SK-N-SH (cell line): Measurements from ENCODE around the gene ZNRD2. TPM values are rescaled to one million over a fixed set of nuclear protein-coding genes. Genes with fewer than 3 reads are reported as not detected.

ENCODE experiments used
- CTCF ChIA-PET: fragments of 300-600, 350-600 bp; formaldehyde crosslinking; extraction: SDS; loops from one replicate; lab custom pipeline; 2021; lab: Yijun Ruan, JAX
- POLR2A ChIA-PET: fragments of 350-600 bp; sonication (Branson Sonifier 250); formaldehyde crosslinking; extraction: SDS; loops from one replicate; lab custom pipeline; 2020; ENCODE audit warnings: antibody characterized with exemption, inconsistent platforms; lab: Yijun Ruan, JAX
- DNase-seq: peaks from one replicate; pipeline ENCODE4 v3.0.0; 2012
- H2AFZ ChIP-seq: fragments of 200-600 bp; sonication (generic); 2 replicates; pipeline ENCODE4 v1.8.1; 2016; ENCODE audit warnings: antibody characterized with exemption, mild to moderate bottlenecking, low read depth
- H3F3A ChIP-seq: fragments of 200-600 bp; sonication (generic); replicated peaks from 2 replicates; pipeline ENCODE3; 2016; ENCODE audit warnings: antibody characterized with exemption, mild to moderate bottlenecking; ENCODE audit not compliant: insufficient read depth
- H3K27ac ChIP-seq, 2 experiments: fragments of 200-500 bp in 1 of 2; fragments of 200-600 bp in 1 of 2; sonication (Bioruptor generic) in 1 of 2; sonication (generic), shearing (Covaris generic) in 1 of 2; 2 replicates each; pipeline versions ENCODE4 v1.5.1 to v1.6.1; 2014 to 2016; ENCODE audit warnings: low read depth in 2 of 2, inconsistent platforms in 1 of 2, low read length in 1 of 2, mild to moderate bottlenecking in 1 of 2, mixed read lengths in 1 of 2
- H3K27me3 ChIP-seq: fragments of 200-600 bp; sonication (generic), shearing (Covaris generic); 2 replicates; pipeline ENCODE4 v1.6.1; 2016; ENCODE audit warnings: mixed run types; ENCODE audit not compliant: insufficient read depth
- H3K36me3 ChIP-seq, 2 experiments: fragments of 200-500 bp in 1 of 2; fragments of 200-600 bp in 1 of 2; sonication (Bioruptor generic) in 1 of 2; sonication (generic) in 1 of 2; replicated peaks in 1 of 2; 2 replicates each; pipeline versions ENCODE3 to v1.5.1; 2014 to 2016; ENCODE audit warnings: low read length in 1 of 2, mild to moderate bottlenecking in 1 of 2; ENCODE audit not compliant: insufficient read depth in 2 of 2, control insufficient read depth in 1 of 2
- H3K4me1 ChIP-seq, 2 experiments: fragments of 200-500 bp in 1 of 2; fragments of 200-600 bp in 1 of 2; sonication (Bioruptor generic) in 1 of 2; sonication (generic), shearing (Covaris generic) in 1 of 2; 2 replicates each; pipeline versions ENCODE4 v1.5.1 to v1.6.1; 2014 to 2016; ENCODE audit warnings: low read depth in 1 of 2, low read length in 1 of 2, mixed run types in 1 of 2; ENCODE audit not compliant: insufficient read depth in 2 of 2, control insufficient read depth in 1 of 2
- H3K4me2 ChIP-seq: fragments of 200-600 bp; sonication (generic), shearing (Covaris generic); 2 replicates; pipeline ENCODE4 v1.6.1; 2017; ENCODE audit warnings: mixed run types
- H3K4me3 ChIP-seq, 2 experiments: fragments of 200-500 bp in 1 of 2; fragments of 200-600 bp in 1 of 2; sonication (Bioruptor generic) in 1 of 2; sonication (generic), shearing (Covaris generic) in 1 of 2; 2 replicates each; pipeline versions ENCODE4 v1.5.1 to v1.8.1; 2014 to 2016; ENCODE audit warnings: low read depth in 2 of 2, inconsistent platforms in 1 of 2, low read length in 1 of 2, mild to moderate bottlenecking in 1 of 2, mixed read lengths in 1 of 2, moderate library complexity in 1 of 2
- H3K79me2 ChIP-seq: fragments of 200-600 bp; sonication (generic); 2 replicates; pipeline ENCODE4 v1.8.1; 2017; ENCODE audit warnings: mild to moderate bottlenecking; ENCODE audit not compliant: insufficient read depth
- H3K9ac ChIP-seq: fragments of 200-600 bp; sonication (generic); 2 replicates; pipeline ENCODE4 v1.6.1; 2017; ENCODE audit warnings: mixed run types
- H3K9me2 ChIP-seq: fragments of 200-600 bp; sonication (generic); 2 replicates; pipeline ENCODE4 v1.6.1; 2017; ENCODE audit warnings: mixed run types
- H3K9me3 ChIP-seq: fragments of 200-600 bp; sonication (generic); 2 replicates; pipeline ENCODE4 v1.6.1; 2017; ENCODE audit warnings: mixed run types, mild to moderate bottlenecking, moderate library complexity
- H4K20me1 ChIP-seq: fragments of 200-600 bp; sonication (generic); 2 replicates; pipeline ENCODE4 v1.6.1; 2017; ENCODE audit warnings: mild to moderate bottlenecking, mixed run types; ENCODE audit not compliant: insufficient read depth
- CHD2 ChIP-seq: fragments of 150-350 bp; IDR thresholded peaks from 2 replicates; pipeline ENCODE4 v1.6.1; 2018; ENCODE audit warnings: low read length; ENCODE audit not compliant: partially characterized antibody
- EZH2phosphoT487 ChIP-seq: fragments of 200-600 bp; sonication (generic); IDR thresholded peaks from 2 replicates; pipeline ENCODE4 v1.6.1; 2017; ENCODE audit warnings: low read depth, mixed run types, mild to moderate bottlenecking, antibody characterized with exemption, moderate library complexity, borderline replicate concordance
- FOSL2 ChIP-seq: IDR thresholded peaks from 2 replicates; pipeline ENCODE4 v1.4.0; 2012; ENCODE audit warnings: low read depth, mild to moderate bottlenecking, moderate library complexity, borderline replicate concordance
- FOXJ3 ChIP-seq: sonication (generic); formaldehyde crosslinking; IDR thresholded peaks from 2 replicates; pipeline ENCODE4 v1.5.1; 2020; ENCODE audit warnings: mild to moderate bottlenecking, missing genetic modification reagents
- FOXM1 ChIP-seq: IDR thresholded peaks from 2 replicates; pipeline ENCODE4 v1.4.0; 2012; ENCODE audit warnings: low read depth, mild to moderate bottlenecking
- JUND ChIP-seq: IDR thresholded peaks from 2 replicates; pipeline ENCODE4 v1.4.0; 2012
- MEF2A ChIP-seq: IDR thresholded peaks from 2 replicates; pipeline ENCODE4 v1.4.0; 2012; ENCODE audit warnings: low read depth, borderline replicate concordance
- POLR2AphosphoS5 ChIP-seq: IDR thresholded peaks from 2 replicates; pipeline ENCODE4 v1.6.1; 2012; ENCODE audit warnings: low read depth, low read length
- RXRA ChIP-seq: IDR thresholded peaks from 2 replicates; pipeline ENCODE4 v1.4.0; 2012; ENCODE audit warnings: low read depth, mild to moderate bottlenecking, borderline replicate concordance
- TEAD4 ChIP-seq: IDR thresholded peaks from 2 replicates; pipeline ENCODE4 v1.4.0; 2012; ENCODE audit warnings: mild to moderate bottlenecking, borderline replicate concordance; ENCODE audit not compliant: insufficient read depth
- WGBS: methylation state at CpG from one replicate; pipeline ENCODE4 v1.1.6; 2017; ENCODE audit warnings: low lambda C conversion rate; 5-methylcytosine and 5-hydroxymethylcytosine counted together
- polyA plus RNA-seq, 3 experiments: library from polyadenylated mRNA; depleted of rRNA; stranded (reverse); fragments of >200 nt; gene quantifications; 2 replicates each; pipeline ENCODE4 v1.2.3, GENCODE V29; 2012
- TF ChIP-seq, protein P1 (sequence below): fragments of 200-600 bp; sonication (generic); IDR thresholded peaks from 2 replicates; pipeline ENCODE4 v1.6.1; 2017; ENCODE audit warnings: antibody characterized with exemption, mild to moderate bottlenecking, moderate library complexity
- TF ChIP-seq, protein P2 (sequence below): IDR thresholded peaks from 2 replicates; pipeline ENCODE4 v1.4.0; 2012; ENCODE audit warnings: low read depth
- TF ChIP-seq, protein P3 (sequence below): fragments of 150-350 bp; IDR thresholded peaks from 2 replicates; pipeline ENCODE4 v1.6.1; 2016; ENCODE audit warnings: mild to moderate bottlenecking, low read depth, low read length
- TF ChIP-seq, protein P4 (sequence below): IDR thresholded peaks from 2 replicates; pipeline ENCODE4 v1.4.0; 2012; ENCODE audit warnings: low read depth, borderline replicate concordance
- TF ChIP-seq, protein P5 (sequence below): IDR thresholded peaks from 2 replicates; pipeline ENCODE4 v1.4.0; 2012; ENCODE audit warnings: low read depth, borderline replicate concordance

ZNRD2 gene
- polyA plus RNA-seq, 1 of the 3 experiments (the other 2 are of a cell fraction), result 78.1 TPM

DNA sequence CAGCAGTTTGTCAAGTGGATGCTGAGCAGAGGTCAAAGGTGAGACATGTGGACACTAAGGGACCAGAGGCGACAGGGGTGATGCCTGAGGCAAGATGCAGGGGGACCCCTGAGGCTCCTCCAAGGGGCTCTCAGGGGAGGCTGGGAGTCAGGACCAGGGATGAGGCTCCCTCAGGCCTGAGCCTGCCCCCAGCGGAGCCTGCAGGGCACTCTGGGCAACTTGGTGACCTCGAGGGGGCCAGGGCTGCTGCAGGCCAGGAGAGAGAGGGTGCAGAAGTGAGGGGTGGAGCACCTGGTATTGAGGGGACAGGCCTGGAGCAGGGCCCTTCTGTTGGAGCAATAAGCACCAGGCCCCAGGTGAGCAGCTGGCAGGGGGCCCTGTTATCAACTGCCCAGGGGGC is 11.7 kb downstream of the ZNRD2 start (continued):
- TF ChIP-seq, protein P1, sequence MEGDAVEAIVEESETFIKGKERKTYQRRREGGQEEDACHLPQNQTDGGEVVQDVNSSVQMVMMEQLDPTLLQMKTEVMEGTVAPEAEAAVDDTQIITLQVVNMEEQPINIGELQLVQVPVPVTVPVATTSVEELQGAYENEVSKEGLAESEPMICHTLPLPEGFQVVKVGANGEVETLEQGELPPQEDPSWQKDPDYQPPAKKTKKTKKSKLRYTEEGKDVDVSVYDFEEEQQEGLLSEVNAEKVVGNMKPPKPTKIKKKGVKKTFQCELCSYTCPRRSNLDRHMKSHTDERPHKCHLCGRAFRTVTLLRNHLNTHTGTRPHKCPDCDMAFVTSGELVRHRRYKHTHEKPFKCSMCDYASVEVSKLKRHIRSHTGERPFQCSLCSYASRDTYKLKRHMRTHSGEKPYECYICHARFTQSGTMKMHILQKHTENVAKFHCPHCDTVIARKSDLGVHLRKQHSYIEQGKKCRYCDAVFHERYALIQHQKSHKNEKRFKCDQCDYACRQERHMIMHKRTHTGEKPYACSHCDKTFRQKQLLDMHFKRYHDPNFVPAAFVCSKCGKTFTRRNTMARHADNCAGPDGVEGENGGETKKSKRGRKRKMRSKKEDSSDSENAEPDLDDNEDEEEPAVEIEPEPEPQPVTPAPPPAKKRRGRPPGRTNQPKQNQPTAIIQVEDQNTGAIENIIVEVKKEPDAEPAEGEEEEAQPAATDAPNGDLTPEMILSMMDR, result no peak
- TF ChIP-seq FOXJ3 (CRISPR knock-in tag) (no peak), FOXM1 (no peak), JUND (no peak), MEF2A (no peak)
- TF ChIP-seq, protein P2, sequence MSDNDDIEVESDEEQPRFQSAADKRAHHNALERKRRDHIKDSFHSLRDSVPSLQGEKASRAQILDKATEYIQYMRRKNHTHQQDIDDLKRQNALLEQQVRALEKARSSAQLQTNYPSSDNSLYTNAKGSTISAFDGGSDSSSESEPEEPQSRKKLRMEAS, result no peak

DNA sequence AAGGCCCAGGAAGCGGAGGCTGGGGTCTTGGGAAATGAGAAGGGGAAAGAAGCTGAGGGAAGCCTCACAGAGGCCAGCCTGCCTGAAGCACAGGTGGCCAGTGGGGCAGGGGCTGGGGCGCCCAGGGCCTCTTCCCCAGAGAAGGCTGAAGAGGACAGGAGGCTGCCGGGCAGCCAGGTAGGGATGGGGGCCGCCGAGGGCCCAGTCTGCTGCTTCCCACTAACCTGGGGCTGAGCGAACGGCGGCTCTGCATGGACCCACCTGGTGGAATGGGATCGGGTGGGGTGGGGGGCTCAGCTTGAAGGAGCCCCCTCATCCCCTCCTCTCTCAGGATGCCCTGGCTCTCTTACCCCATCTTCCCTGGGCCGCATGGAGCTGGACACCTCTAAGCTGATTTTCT is 13.3 kb downstream of the ZNRD2 start:
- Histone ChIP-seq H3F3A (peaks cover 11% of the 10 kb centered on the region), H3K27ac (no peak overlapping the region)
- 89% methylated on average over 8 of the region's 10 CpGs for WGBS
- TF ChIP-seq, protein P2, result no peak
- TF ChIP-seq, all 33 proteins: peak for 0
- ChIA-PET POLR2A (interaction anchor here (0.6 to 0.7 kb wide), 2 partner anchors 12 to 74 kb away, joined by 3 read pairs; no protein-coding TSS in a partner anchor), CTCF (interaction anchor here (3.6 to 13.3 kb wide), 3 partner anchors 8 to 43 kb away, joined by 18 to 216 read pairs (median 22); partner anchors contain the start of genes FAM89B and KCNK7)
- Histone ChIP-seq H3K9me3 (no peaks in the 10 kb centered on the region), H3K4me3 (no peak overlapping the region), H3K4me1 (peaks cover 0 to 7% of the 10 kb centered on the region in 2 experiments; a peak in 1 of 4 replicates), H3K79me2 (peaks cover 3% of the 10 kb centered on the region; the same call in 1 of the 2 replicates), H3K4me2 (no peak overlapping the region), H2AFZ (no peak overlapping the region), H3K27me3 (no peaks in the 10 kb centered on the region), H3K36me3 (peaks cover 11 to 45% of the 10 kb centered on the region in 2 experiments), H3K9ac (no peak overlapping the region), H4K20me1 (peaks cover 6% of the 10 kb centered on the region; the same call in 1 of the 2 replicates), H3K9me2 (no peaks in the 10 kb centered on the region)
- DNase-seq, result no peak

DNA sequence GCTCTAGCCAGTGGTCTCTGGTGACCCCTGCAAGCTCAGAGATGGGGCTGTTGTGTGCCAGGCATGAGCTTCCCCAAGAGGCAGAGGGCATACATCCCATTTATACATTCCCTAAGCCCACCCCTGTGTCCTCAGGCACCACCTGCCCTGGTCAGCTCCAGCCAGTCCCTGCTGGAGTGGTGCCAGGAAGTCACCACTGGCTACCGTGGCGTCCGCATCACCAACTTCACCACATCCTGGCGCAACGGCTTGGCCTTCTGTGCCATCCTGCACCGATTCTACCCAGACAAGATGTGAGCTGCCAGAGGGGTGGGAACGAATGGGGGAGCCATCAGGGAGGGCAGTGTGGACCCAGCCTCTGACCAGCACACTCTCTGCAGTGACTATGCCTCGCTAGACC is 13.8 kb downstream of the ZNRD2 start:
- Histone ChIP-seq H3K79me2 (no peaks in the 10 kb centered on the region), H3F3A (peaks cover 11% of the 10 kb centered on the region), H3K27ac (no peak overlapping the region; a peak in 1 of 4 replicates), H3K4me2 (no peak overlapping the region), H3K9ac (no peak overlapping the region), H3K4me1 (peaks cover 0 to 7% of the 10 kb centered on the region in 2 experiments; a peak in 1 of 4 replicates), H3K36me3 (peaks cover 11 to 43% of the 10 kb centered on the region in 2 experiments), H2AFZ (no peak overlapping the region), H3K9me3 (no peaks in the 10 kb centered on the region), H3K4me3 (no peak overlapping the region), H4K20me1 (0 out of 2 replicates have a peak, but pooled peaks cover 3% of the 10 kb centered on the region), H3K9me2 (no peaks in the 10 kb centered on the region), H3K27me3 (no peaks in the 10 kb centered on the region)
- POLR2A ChIA-PET, result interaction anchor here (0.7 kb wide), 1 partner anchor 12 kb away, joined by 3 read pairs; no protein-coding TSS in a partner anchor
- no peak for TF ChIP-seq FOSL2
- TF ChIP-seq, protein P3, sequence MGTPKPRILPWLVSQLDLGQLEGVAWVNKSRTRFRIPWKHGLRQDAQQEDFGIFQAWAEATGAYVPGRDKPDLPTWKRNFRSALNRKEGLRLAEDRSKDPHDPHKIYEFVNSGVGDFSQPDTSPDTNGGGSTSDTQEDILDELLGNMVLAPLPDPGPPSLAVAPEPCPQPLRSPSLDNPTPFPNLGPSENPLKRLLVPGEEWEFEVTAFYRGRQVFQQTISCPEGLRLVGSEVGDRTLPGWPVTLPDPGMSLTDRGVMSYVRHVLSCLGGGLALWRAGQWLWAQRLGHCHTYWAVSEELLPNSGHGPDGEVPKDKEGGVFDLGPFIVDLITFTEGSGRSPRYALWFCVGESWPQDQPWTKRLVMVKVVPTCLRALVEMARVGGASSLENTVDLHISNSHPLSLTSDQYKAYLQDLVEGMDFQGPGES, result no peak
- TF ChIP-seq, protein P4, sequence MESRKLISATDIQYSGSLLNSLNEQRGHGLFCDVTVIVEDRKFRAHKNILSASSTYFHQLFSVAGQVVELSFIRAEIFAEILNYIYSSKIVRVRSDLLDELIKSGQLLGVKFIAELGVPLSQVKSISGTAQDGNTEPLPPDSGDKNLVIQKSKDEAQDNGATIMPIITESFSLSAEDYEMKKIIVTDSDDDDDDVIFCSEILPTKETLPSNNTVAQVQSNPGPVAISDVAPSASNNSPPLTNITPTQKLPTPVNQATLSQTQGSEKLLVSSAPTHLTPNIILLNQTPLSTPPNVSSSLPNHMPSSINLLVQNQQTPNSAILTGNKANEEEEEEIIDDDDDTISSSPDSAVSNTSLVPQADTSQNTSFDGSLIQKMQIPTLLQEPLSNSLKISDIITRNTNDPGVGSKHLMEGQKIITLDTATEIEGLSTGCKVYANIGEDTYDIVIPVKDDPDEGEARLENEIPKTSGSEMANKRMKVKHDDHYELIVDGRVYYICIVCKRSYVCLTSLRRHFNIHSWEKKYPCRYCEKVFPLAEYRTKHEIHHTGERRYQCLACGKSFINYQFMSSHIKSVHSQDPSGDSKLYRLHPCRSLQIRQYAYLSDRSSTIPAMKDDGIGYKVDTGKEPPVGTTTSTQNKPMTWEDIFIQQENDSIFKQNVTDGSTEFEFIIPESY, result no peak
- TF ChIP-seq EZH2phosphoT487, result no peak
- TF ChIP-seq MEF2A, result no peak
- TF ChIP-seq, protein P5, sequence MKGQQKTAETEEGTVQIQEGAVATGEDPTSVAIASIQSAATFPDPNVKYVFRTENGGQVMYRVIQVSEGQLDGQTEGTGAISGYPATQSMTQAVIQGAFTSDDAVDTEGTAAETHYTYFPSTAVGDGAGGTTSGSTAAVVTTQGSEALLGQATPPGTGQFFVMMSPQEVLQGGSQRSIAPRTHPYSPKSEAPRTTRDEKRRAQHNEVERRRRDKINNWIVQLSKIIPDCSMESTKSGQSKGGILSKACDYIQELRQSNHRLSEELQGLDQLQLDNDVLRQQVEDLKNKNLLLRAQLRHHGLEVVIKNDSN, result no peak
- TF ChIP-seq POLR2AphosphoS5, result no peak
- TF ChIP-seq TEAD4, result no peak
- TF ChIP-seq FOXM1, result no peak
- TF ChIP-seq RXRA, result no peak
- TF ChIP-seq CHD2, result no peak
- no peak for DNase-seq
- WGBS, result 94% methylated on average over 8 of the region's 8 CpGs
- CTCF ChIA-PET, result interaction anchor here (3.6 to 13.3 kb wide), 3 partner anchors 7 to 43 kb away, joined by 18 to 216 read pairs (median 22); partner anchors contain the start of genes FAM89B and KCNK7
